GM23248 (cell line): ENCODE results near the gene FOXL2. TPM values are rescaled to one million over a fixed set of nuclear protein-coding genes. Genes with fewer than 3 reads are reported as not detected.

Experiments used
- DNase-seq: peaks from one replicate; pipeline ENCODE4 v3.0.0-alpha.2; 2015
- H2AFZ ChIP-seq: fragments of 200-600 bp; sonication (generic); 2 replicates; pipeline ENCODE4 v1.6.1; 2016; ENCODE audit warnings: antibody characterized with exemption
- H3F3A ChIP-seq: fragments of 200-600 bp; sonication (generic); 2 replicates; pipeline ENCODE4 v1.6.1; 2016; ENCODE audit warnings: mild to moderate bottlenecking, antibody characterized with exemption, mixed run types; ENCODE audit not compliant: insufficient read depth
- H3K27ac ChIP-seq: fragments of 200-600 bp; sonication (generic); 2 replicates; pipeline ENCODE4 v1.5.1; 2016; ENCODE audit warnings: mild to moderate bottlenecking
- H3K27me3 ChIP-seq: fragments of 200-600 bp; sonication (generic); replicated peaks from 2 replicates; pipeline ENCODE4 v1.6.1; 2016; ENCODE audit warnings: mild to moderate bottlenecking; ENCODE audit not compliant: insufficient read depth
- H3K36me3 ChIP-seq: fragments of 200-600 bp; sonication (generic); 2 replicates; pipeline ENCODE4 v1.6.1; 2016; ENCODE audit warnings: low read depth, mild to moderate bottlenecking
- H3K4me1 ChIP-seq: fragments of 200-600 bp; sonication (generic); 2 replicates; pipeline ENCODE4 v1.6.1; 2016; ENCODE audit warnings: mild to moderate bottlenecking; ENCODE audit not compliant: insufficient read depth
- H3K4me2 ChIP-seq: fragments of 200-600 bp; sonication (generic); one replicate; pipeline ENCODE4 v1.6.1; 2016; ENCODE audit warnings: mild to moderate bottlenecking; ENCODE audit not compliant: unreplicated experiment
- H3K4me3 ChIP-seq: fragments of 200-600 bp; sonication (generic); 2 replicates; pipeline ENCODE4 v1.5.1; 2016; ENCODE audit warnings: mild to moderate bottlenecking
- H3K79me2 ChIP-seq: fragments of 200-600 bp; sonication (generic); 2 replicates; pipeline ENCODE4 v1.6.1; 2016; ENCODE audit warnings: mild to moderate bottlenecking; ENCODE audit not compliant: insufficient read depth
- H3K9ac ChIP-seq: fragments of 200-600 bp; sonication (generic); 2 replicates; pipeline ENCODE4 v1.6.1; 2016; ENCODE audit warnings: mild to moderate bottlenecking
- H3K9me2 ChIP-seq: fragments of 200-600 bp; sonication (generic); 2 replicates; pipeline ENCODE4 v1.6.1; 2016; ENCODE audit warnings: mixed run types, mild to moderate bottlenecking, moderate library complexity; ENCODE audit not compliant: insufficient read depth
- H3K9me3 ChIP-seq: fragments of 200-600 bp; sonication (generic); one replicate; pipeline ENCODE4 v1.6.1; 2017; ENCODE audit warnings: low read depth
- H4K20me1 ChIP-seq: fragments of 200-600 bp; sonication (generic); 2 replicates; pipeline ENCODE4 v1.6.0; 2016; ENCODE audit not compliant: insufficient read depth
- EZH2 ChIP-seq: fragments of 200-600 bp; sonication (generic); IDR thresholded peaks from 2 replicates; pipeline ENCODE4 v1.6.1; 2018; ENCODE audit warnings: antibody characterized with exemption, mild to moderate bottlenecking; ENCODE audit not compliant: insufficient read depth, poor library complexity, severe bottlenecking
- EZH2phosphoT487 ChIP-seq: fragments of 200-600 bp; sonication (generic); IDR thresholded peaks from 2 replicates; pipeline ENCODE4 v1.6.1; 2018; ENCODE audit warnings: antibody characterized with exemption, moderate library complexity, mild to moderate bottlenecking, low read depth; ENCODE audit not compliant: insufficient read depth
- WGBS, 2 experiments: methylation state at CpG; one replicate each; pipeline ENCODE4 v1.1.6; 2015 to 2017; ENCODE audit warnings: low lambda C conversion rate in 2 of 2, low coverage in 1 of 2; ENCODE audit errors: missing lambda C conversion rate in 2 of 2; 5-methylcytosine and 5-hydroxymethylcytosine counted together
- in situ Hi-C: fragments of 300-500 bp; cut with MboI; formaldehyde crosslinking; loops from 2 replicates; pipeline ENCODE4 v1.15.0; 2020
- polyA plus RNA-seq: library from polyadenylated mRNA; unstranded; fragments of >200 nt; fragmentation: Nextera tagmentation; extraction: Ambion mirVana; gene quantifications from 2 replicates; pipeline ENCODE4 v1.2.1, GENCODE V29; 2016
- total RNA-seq: library from RNA; depleted of rRNA; stranded (reverse); fragments of >200 nt; shearing (Covaris generic); gene quantifications from 2 replicates; pipeline ENCODE4 v1.2.3, GENCODE V29; 2014

FOXL2 gene
- total and polyA plus RNA-seq, 2 experiments from 2014 or later, result 0.71 to 3.6 TPM

- no peaks in the 10 kb centered on the region for H3K9me3 ChIP-seq
- 38 to 39% methylated on average over 30 to 32 of the region's 32 CpGs for WGBS, 2 experiments
- TF ChIP-seq EZH2phosphoT487 (0 out of 2 replicates have a peak, but pooled peaks have one; percentile 11), EZH2 (no peak)
- H3K27me3 ChIP-seq, result peaks cover 35% of the 10 kb centered on the region
- in situ Hi-C loops, result loop anchor here (10.0 kb wide), 1 partner anchor 396 kb away; no protein-coding TSS in a partner anchor
- no peaks in the 10 kb centered on the region for H3K79me2 ChIP-seq
- H4K20me1 ChIP-seq, result no peaks in the 10 kb centered on the region
- no peaks in the 10 kb centered on the region; the same call in 1 of the 2 replicates for H3F3A ChIP-seq
- no peaks in the 10 kb centered on the region for H3K36me3 ChIP-seq
- H3K27ac ChIP-seq, result no peak overlapping the region
- H2AFZ ChIP-seq, result no peak overlapping the region
- 0 out of 2 replicates have a peak, but pooled peaks cover 8% of the 10 kb centered on the region for H3K4me1 ChIP-seq
- H3K9ac ChIP-seq, result no peak overlapping the region
- no peaks in the 10 kb centered on the region for H3K9me2 ChIP-seq
- DNase-seq, result no peak
- H3K4me2 ChIP-seq, result no peak overlapping the region
- no peak overlapping the region for H3K4me3 ChIP-seq
These were observed 7.9 kb downstream of the FOXL2 start for GRCh38 chr3:138938877-138939560.

GRCh38 chr3:138938056-138938876 is 8.7 kb downstream of the FOXL2 start:
- no peaks in the 10 kb centered on the region; the same call in 1 of the 2 replicates for H3F3A ChIP-seq
- H2AFZ ChIP-seq, result no peak overlapping the region
- TF ChIP-seq EZH2 (peak; percentile 55), EZH2phosphoT487 (no peak)
- peaks cover 35% of the 10 kb centered on the region for H3K27me3 ChIP-seq
- H4K20me1 ChIP-seq, result no peaks in the 10 kb centered on the region
- 23% methylated on average over 44 to 46 of the region's 48 CpGs for WGBS, 2 experiments
- 0 out of 2 replicates have a peak, but pooled peaks cover 8% of the 10 kb centered on the region for H3K4me1 ChIP-seq
- H3K4me3 ChIP-seq, result no peak overlapping the region
- no peak for DNase-seq
- in situ Hi-C loops, result loop anchor here (10.0 kb wide), 1 partner anchor 397 kb away; no protein-coding TSS in a partner anchor
- H3K27ac ChIP-seq, result no peak overlapping the region
- H3K36me3 ChIP-seq, result no peaks in the 10 kb centered on the region
- H3K79me2 ChIP-seq, result no peaks in the 10 kb centered on the region
- no peak overlapping the region for H3K4me2 ChIP-seq
- H3K9me2 ChIP-seq, result no peaks in the 10 kb centered on the region
- no peak overlapping the region for H3K9ac ChIP-seq
- H3K9me3 ChIP-seq, result no peaks in the 10 kb centered on the region

GRCh38 chr3:138937690-138938055 is 9.3 kb downstream of the FOXL2 start:
- no peak overlapping the region for H3K9ac ChIP-seq
- 0 out of 2 replicates have a peak, but pooled peaks cover 8% of the 10 kb centered on the region for H3K4me1 ChIP-seq
- no peaks in the 10 kb centered on the region; the same call in 1 of the 2 replicates for H3F3A ChIP-seq
- peaks cover 35% of the 10 kb centered on the region for H3K27me3 ChIP-seq
- peak; percentile 17 for TF ChIP-seq EZH2
- TF ChIP-seq EZH2phosphoT487, result 0 out of 2 replicates have a peak, but pooled peaks have one; percentile 12
- H2AFZ ChIP-seq, result no peak overlapping the region
- WGBS, 2 experiments, result 26 to 27% methylated on average over 18 to 29 of the region's 29 CpGs
- no peaks in the 10 kb centered on the region for H3K9me2 ChIP-seq
- H3K9me3 ChIP-seq, result no peaks in the 10 kb centered on the region
- H3K4me2 ChIP-seq, result no peak overlapping the region
- H4K20me1 ChIP-seq, result no peaks in the 10 kb centered on the region
- no peak overlapping the region for H3K4me3 ChIP-seq
- no peaks in the 10 kb centered on the region for H3K36me3 ChIP-seq
- no peaks in the 10 kb centered on the region for H3K79me2 ChIP-seq
- DNase-seq, result no peak
- in situ Hi-C loops, result loop anchor here (10.0 kb wide), 1 partner anchor 397 kb away; no protein-coding TSS in a partner anchor
- H3K27ac ChIP-seq, result no peak overlapping the region
